ENCODE results near the gene ZNRF1. TPM values are rescaled to one million over a fixed set of nuclear protein-coding genes. Genes with fewer than 3 reads are reported as not detected.

The ZNRF1 gene
- total RNA-seq, 1 experiment from 2014 or later = 52.3 TPM

DNA sequence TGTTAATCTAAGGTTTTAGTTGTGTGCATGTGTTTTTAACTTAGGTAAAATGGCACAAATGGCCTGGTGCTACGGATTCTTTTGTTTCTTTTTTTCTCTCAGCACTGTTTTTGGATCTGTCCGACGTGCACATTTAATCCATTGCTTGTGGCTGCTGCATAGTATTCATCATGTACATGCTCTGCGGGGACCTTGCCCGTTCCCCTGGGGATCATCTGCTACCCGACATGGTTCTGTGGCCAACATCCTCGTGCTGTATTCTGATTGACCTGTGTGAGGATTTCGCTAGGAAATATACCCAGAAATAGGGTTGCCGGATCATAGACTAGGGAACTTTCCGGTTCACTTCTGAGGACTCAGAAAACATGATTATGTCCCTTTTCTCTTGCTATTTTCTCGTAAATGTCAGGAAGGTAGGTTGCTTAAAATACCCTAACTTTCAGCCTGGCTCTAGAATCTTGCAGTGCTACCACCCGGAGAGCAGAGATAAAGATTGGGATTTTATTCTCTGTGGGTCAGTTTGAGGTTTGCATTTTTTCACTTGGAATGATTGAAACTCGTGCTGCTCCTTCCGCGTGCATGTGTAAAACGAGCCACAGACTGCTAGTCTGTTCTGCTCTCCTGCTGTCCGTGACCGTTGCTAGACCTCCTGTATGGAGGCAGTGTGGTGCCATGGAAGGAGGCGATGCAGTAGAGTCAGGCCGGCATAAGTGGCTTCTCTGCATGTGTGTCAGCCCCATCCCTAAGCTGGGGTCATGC lies 74.9 kb downstream of the ZNRF1 start:
- H3K36me3 ChIP-seq (ENCODE audit: control insufficient read depth, insufficient read depth, low read length) = no peaks in the 10 kb centered on the region
- no peak overlapping the region for H3K4me3 ChIP-seq (ENCODE audit: low read depth in 2 of 2, low read length in 2 of 2)
- no peaks in the 10 kb centered on the region for H3K27me3 ChIP-seq (ENCODE audit: control insufficient read depth, insufficient read depth, low read length)
- ATAC-seq (no peak), DNase-seq (ENCODE audit: low read depth, low spot score) (no peak)
- in situ Hi-C loops (cut with HindIII; ENCODE audit: low pct_unique_long_range_greater_than_20kb, low sequenced_read_pairs) = no loop called here
- no peak overlapping the region for H3K27ac ChIP-seq (ENCODE audit: low read length)
- peaks cover 16% of the 10 kb centered on the region for H3K4me1 ChIP-seq (ENCODE audit: control insufficient read depth, insufficient read depth, low read length)
- BruUV-seq (replicated peaks) = no TSS peak
- intact Hi-C loops (cut with micrococcal nuclease; ENCODE audit: unreplicated experiment) = no loop called here
- no peaks in the 10 kb centered on the region for H3K9me3 ChIP-seq (ENCODE audit: control insufficient read depth, insufficient read depth, low read depth, low read length)
- CTCF ChIA-PET = no interaction called here
- POLR2A ChIA-PET = no interaction called here
- TF ChIP-seq POLR2AphosphoS5 (IDR thresholded peaks at IDR 0.05; ENCODE audit: low read depth, low read length) = no peak
- TF ChIP-seq, protein P1, sequence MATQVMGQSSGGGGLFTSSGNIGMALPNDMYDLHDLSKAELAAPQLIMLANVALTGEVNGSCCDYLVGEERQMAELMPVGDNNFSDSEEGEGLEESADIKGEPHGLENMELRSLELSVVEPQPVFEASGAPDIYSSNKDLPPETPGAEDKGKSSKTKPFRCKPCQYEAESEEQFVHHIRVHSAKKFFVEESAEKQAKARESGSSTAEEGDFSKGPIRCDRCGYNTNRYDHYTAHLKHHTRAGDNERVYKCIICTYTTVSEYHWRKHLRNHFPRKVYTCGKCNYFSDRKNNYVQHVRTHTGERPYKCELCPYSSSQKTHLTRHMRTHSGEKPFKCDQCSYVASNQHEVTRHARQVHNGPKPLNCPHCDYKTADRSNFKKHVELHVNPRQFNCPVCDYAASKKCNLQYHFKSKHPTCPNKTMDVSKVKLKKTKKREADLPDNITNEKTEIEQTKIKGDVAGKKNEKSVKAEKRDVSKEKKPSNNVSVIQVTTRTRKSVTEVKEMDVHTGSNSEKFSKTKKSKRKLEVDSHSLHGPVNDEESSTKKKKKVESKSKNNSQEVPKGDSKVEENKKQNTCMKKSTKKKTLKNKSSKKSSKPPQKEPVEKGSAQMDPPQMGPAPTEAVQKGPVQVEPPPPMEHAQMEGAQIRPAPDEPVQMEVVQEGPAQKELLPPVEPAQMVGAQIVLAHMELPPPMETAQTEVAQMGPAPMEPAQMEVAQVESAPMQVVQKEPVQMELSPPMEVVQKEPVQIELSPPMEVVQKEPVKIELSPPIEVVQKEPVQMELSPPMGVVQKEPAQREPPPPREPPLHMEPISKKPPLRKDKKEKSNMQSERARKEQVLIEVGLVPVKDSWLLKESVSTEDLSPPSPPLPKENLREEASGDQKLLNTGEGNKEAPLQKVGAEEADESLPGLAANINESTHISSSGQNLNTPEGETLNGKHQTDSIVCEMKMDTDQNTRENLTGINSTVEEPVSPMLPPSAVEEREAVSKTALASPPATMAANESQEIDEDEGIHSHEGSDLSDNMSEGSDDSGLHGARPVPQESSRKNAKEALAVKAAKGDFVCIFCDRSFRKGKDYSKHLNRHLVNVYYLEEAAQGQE (IDR thresholded peaks at IDR 0.05; ENCODE audit: insufficient read depth in 1 of 2, low read depth in 2 of 2, low read length in 1 of 2) = no peak
- no peak for TF ChIP-seq TCF7L2 (IDR thresholded peaks at IDR 0.05; ENCODE audit: low read depth, low read length)
- TF ChIP-seq, protein P2, sequence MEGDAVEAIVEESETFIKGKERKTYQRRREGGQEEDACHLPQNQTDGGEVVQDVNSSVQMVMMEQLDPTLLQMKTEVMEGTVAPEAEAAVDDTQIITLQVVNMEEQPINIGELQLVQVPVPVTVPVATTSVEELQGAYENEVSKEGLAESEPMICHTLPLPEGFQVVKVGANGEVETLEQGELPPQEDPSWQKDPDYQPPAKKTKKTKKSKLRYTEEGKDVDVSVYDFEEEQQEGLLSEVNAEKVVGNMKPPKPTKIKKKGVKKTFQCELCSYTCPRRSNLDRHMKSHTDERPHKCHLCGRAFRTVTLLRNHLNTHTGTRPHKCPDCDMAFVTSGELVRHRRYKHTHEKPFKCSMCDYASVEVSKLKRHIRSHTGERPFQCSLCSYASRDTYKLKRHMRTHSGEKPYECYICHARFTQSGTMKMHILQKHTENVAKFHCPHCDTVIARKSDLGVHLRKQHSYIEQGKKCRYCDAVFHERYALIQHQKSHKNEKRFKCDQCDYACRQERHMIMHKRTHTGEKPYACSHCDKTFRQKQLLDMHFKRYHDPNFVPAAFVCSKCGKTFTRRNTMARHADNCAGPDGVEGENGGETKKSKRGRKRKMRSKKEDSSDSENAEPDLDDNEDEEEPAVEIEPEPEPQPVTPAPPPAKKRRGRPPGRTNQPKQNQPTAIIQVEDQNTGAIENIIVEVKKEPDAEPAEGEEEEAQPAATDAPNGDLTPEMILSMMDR (IDR thresholded peaks at IDR 0.05) = no peak
- no peak for TF ChIP-seq SIN3A (IDR thresholded peaks at IDR 0.05; ENCODE audit: borderline replicate concordance, insufficient read depth, low read depth, low read length)

DNA sequence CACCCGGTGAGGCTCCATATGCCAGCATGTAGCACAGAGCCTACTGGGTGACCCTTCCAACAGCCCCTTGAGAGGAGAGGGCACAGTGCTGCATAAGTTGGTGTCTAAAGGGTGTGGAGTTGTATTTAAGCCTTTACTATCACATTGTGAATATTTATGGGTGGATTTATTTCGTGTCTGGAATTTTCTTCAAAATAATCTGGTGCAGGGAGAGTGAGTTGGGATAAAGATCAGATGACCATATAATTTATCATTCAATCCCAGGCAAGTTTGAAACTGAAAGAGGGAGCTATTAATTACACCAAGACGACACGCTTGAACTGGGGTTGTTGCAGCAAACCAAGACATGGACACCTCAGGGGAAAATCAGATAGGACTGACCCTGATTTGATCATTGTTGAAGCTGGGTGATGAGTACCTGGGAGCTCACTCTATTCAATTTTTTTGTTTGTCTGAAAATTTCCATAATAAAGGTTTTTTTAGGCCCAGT lies 75.5 kb downstream of the ZNRF1 start:
- Histone ChIP-seq H3K9me3 (ENCODE audit: control insufficient read depth, insufficient read depth, low read depth, low read length) (no peaks in the 10 kb centered on the region), H3K36me3 (ENCODE audit: control insufficient read depth, insufficient read depth, low read length) (no peaks in the 10 kb centered on the region), H3K27me3 (ENCODE audit: control insufficient read depth, insufficient read depth, low read length) (no peaks in the 10 kb centered on the region), H3K4me1 (ENCODE audit: control insufficient read depth, insufficient read depth, low read length) (peaks cover 16% of the 10 kb centered on the region), H3K4me3 (ENCODE audit: low read depth in 2 of 2, low read length in 2 of 2) (no peak overlapping the region), H3K27ac (ENCODE audit: low read length) (no peak overlapping the region)
- ATAC-seq (no peak), DNase-seq (ENCODE audit: low read depth, low spot score) (no peak)
- BruUV-seq (replicated peaks) = no TSS peak
- intact Hi-C loops (cut with micrococcal nuclease; ENCODE audit: unreplicated experiment) = no loop called here
- in situ Hi-C loops (cut with HindIII; ENCODE audit: low pct_unique_long_range_greater_than_20kb, low sequenced_read_pairs) = no loop called here
- TF ChIP-seq, protein P2 (IDR thresholded peaks at IDR 0.05) = no peak
- no peak for TF ChIP-seq TCF7L2 (IDR thresholded peaks at IDR 0.05; ENCODE audit: low read depth, low read length)
- POLR2A ChIA-PET = no interaction called here
- CTCF ChIA-PET = no interaction called here
